H1 (cell line): ENCODE results near the gene CCL25. TPM values are rescaled to one million over a fixed set of nuclear protein-coding genes. Genes with fewer than 3 reads are reported as not detected.

Source experiments
- CTCF ChIA-PET: fragments of 300-600 bp; sonication (Branson Sonifier 250); formaldehyde crosslinking; loops from one replicate; lab custom pipeline; 2021; ENCODE audit not compliant: partially characterized antibody; lab: Charles Lee
- POLR2A ChIA-PET: fragments of 300-600 bp; sonication (Branson Sonifier 250); formaldehyde crosslinking; loops from one replicate; lab custom pipeline; 2021; ENCODE audit warnings: inconsistent platforms; ENCODE audit not compliant: partially characterized antibody; lab: Charles Lee
- DNase-seq, 2 experiments: peaks; one replicate each; pipeline versions ENCODE4 v3.0.0 to v3.0.0-alpha.2; 2010 to 2022; ENCODE audit warnings: low spot score in 2 of 2, low read depth in 1 of 2, mixed read lengths in 1 of 2
- FAIRE-seq: peaks from 2 replicates; lab custom pipeline; 2011; peaks lifted over from hg19 to GRCh38; lab: Jason Lieb, UNC
- H2AFZ ChIP-seq: 2 replicates; pipeline ENCODE4 v1.8.1; 2012; ENCODE audit warnings: low read length, inconsistent platforms
- H2AK5ac ChIP-seq: 2 replicates; pipeline ENCODE4 v1.6.1; 2013; ENCODE audit warnings: low read depth, low read length
- H2BK120ac ChIP-seq: replicated peaks from 2 replicates; pipeline ENCODE3; 2013; ENCODE audit warnings: low read depth, low read length, inconsistent platforms
- H2BK12ac ChIP-seq: 2 replicates; pipeline ENCODE4 v1.6.1; 2013; ENCODE audit warnings: low read depth, low read length
- H2BK15ac ChIP-seq: 2 replicates; pipeline ENCODE4 v1.6.1; 2013; ENCODE audit warnings: low read length
- H2BK20ac ChIP-seq: 2 replicates; pipeline ENCODE4 v1.6.1; 2013; ENCODE audit warnings: low read length
- H2BK5ac ChIP-seq: 2 replicates; pipeline ENCODE4 v1.6.1; 2013; ENCODE audit warnings: low read depth, low read length
- H3K14ac ChIP-seq: 2 replicates; pipeline ENCODE4 v1.6.1; 2013; ENCODE audit warnings: inconsistent platforms; ENCODE audit not compliant: insufficient read length
- H3K18ac ChIP-seq: 2 replicates; pipeline ENCODE4 v1.6.1; 2013; ENCODE audit warnings: low read length; ENCODE audit errors: extremely low read depth
- H3K23ac ChIP-seq: 2 replicates; pipeline ENCODE4 v1.6.1; 2013; ENCODE audit warnings: inconsistent platforms; ENCODE audit not compliant: insufficient read length
- H3K23me2 ChIP-seq: 2 replicates; pipeline ENCODE4 v1.6.1; 2013; ENCODE audit warnings: low read depth, low read length
- H3K27ac ChIP-seq: 2 replicates; pipeline ENCODE4 v1.6.1; 2011; ENCODE audit warnings: low read depth, low read length, inconsistent platforms
- H3K27me3 ChIP-seq, 4 experiments: replicated peaks in 1 of 4; 1 replicate in 1 of 4; 2 replicates in 3 of 4; pipeline versions ENCODE4 v1.6.1 to v1.8.1; 2011 to 2013; ENCODE audit warnings: low read length in 3 of 4, mild to moderate bottlenecking in 3 of 4, inconsistent platforms in 2 of 4, mixed read lengths in 2 of 4, moderate library complexity in 1 of 4; ENCODE audit not compliant: control insufficient read depth in 3 of 4, insufficient read depth in 3 of 4; ENCODE audit errors: extremely low read depth in 1 of 4
- H3K36me3 ChIP-seq, 4 experiments: 2 replicates each; pipeline versions ENCODE4 v1.6.1 to v1.8.1; 2011 to 2013; ENCODE audit warnings: mild to moderate bottlenecking in 4 of 4, low read length in 3 of 4, moderate library complexity in 2 of 4, control low read depth in 1 of 4, inconsistent platforms in 1 of 4; ENCODE audit not compliant: insufficient read depth in 4 of 4, control insufficient read depth in 2 of 4
- H3K4ac ChIP-seq: replicated peaks from 2 replicates; pipeline ENCODE3; 2013; ENCODE audit warnings: low read length, low read depth, mixed read lengths, inconsistent platforms; ENCODE audit not compliant: insufficient read length
- H3K4me1 ChIP-seq, 4 experiments: replicated peaks in 1 of 4; 1 replicate in 1 of 4; 2 replicates in 3 of 4; pipeline versions ENCODE4 v1.6.1 to v1.8.1; 2011 to 2013; ENCODE audit warnings: low read length in 3 of 4, inconsistent platforms in 2 of 4, mixed read lengths in 1 of 4; ENCODE audit not compliant: insufficient read depth in 4 of 4, control insufficient read depth in 3 of 4
- H3K4me2 ChIP-seq, 2 experiments: 2 replicates each; pipeline versions ENCODE4 v1.6.1 to v1.8.1; 2011 to 2013; ENCODE audit warnings: low read depth in 2 of 2, low read length in 2 of 2, control low read depth in 1 of 2, inconsistent platforms in 1 of 2, mild to moderate bottlenecking in 1 of 2; ENCODE audit not compliant: insufficient read depth in 1 of 2
- H3K4me3 ChIP-seq, 4 experiments: fragments of 200-600, 300-600 bp in 1 of 4; sonication (generic), shearing (Covaris generic), sonication (Bioruptor Twin) in 1 of 4; 2 replicates each; pipeline versions ENCODE4 v1.5.1 to v1.8.1; 2011 to 2016; ENCODE audit warnings: low read length in 4 of 4, low read depth in 3 of 4, control low read depth in 2 of 4, inconsistent platforms in 2 of 4, mild to moderate bottlenecking in 2 of 4, mixed read lengths in 1 of 4, moderate library complexity in 1 of 4; ENCODE audit not compliant: insufficient read depth in 2 of 4; ENCODE audit errors: extremely low read depth in 1 of 4
- H3K56ac ChIP-seq: replicated peaks from 2 replicates; pipeline ENCODE3; 2013; ENCODE audit warnings: low read depth, mild to moderate bottlenecking, mixed read lengths, low read length, inconsistent platforms; ENCODE audit not compliant: insufficient read length
- H3K79me1 ChIP-seq: 2 replicates; pipeline ENCODE4 v1.6.1; 2013; ENCODE audit warnings: low read depth, low read length, control low read depth
- H3K79me2 ChIP-seq, 2 experiments: 2 replicates each; pipeline versions ENCODE4 v1.6.1 to v1.8.1; 2012 to 2013; ENCODE audit warnings: low read length in 2 of 2, mild to moderate bottlenecking in 2 of 2, inconsistent platforms in 1 of 2; ENCODE audit not compliant: insufficient read depth in 2 of 2, control insufficient read depth in 1 of 2
- H3K9ac ChIP-seq, 4 experiments: replicated peaks in 1 of 4; 1 replicate in 1 of 4; 2 replicates in 3 of 4; pipeline versions ENCODE4 v1.6.1 to v1.8.1; 2011 to 2013; ENCODE audit warnings: low read depth in 3 of 4, low read length in 3 of 4, control low read depth in 2 of 4, mild to moderate bottlenecking in 2 of 4, moderate library complexity in 2 of 4, inconsistent platforms in 1 of 4; ENCODE audit errors: extremely low read depth in 1 of 4
- H3K9me3 ChIP-seq, 2 experiments: 2 replicates each; pipeline versions ENCODE4 v1.6.1 to v1.8.1; 2012 to 2013; ENCODE audit warnings: mild to moderate bottlenecking in 2 of 2, moderate library complexity in 2 of 2, control low read depth in 1 of 2, inconsistent platforms in 1 of 2, low read depth in 1 of 2, low read length in 1 of 2, mixed read lengths in 1 of 2; ENCODE audit not compliant: insufficient read depth in 2 of 2
- H4K20me1 ChIP-seq, 2 experiments: replicated peaks in 1 of 2; 2 replicates each; pipeline versions ENCODE3 to v1.8.1; 2011 to 2013; ENCODE audit warnings: inconsistent platforms in 2 of 2, low read length in 2 of 2, mild to moderate bottlenecking in 1 of 2; ENCODE audit not compliant: insufficient read depth in 2 of 2, control insufficient read depth in 1 of 2
- H4K5ac ChIP-seq: 2 replicates; pipeline ENCODE4 v1.6.1; 2013; ENCODE audit warnings: low read length, low read depth, mixed read lengths, inconsistent platforms; ENCODE audit not compliant: insufficient read length
- H4K8ac ChIP-seq: 2 replicates; pipeline ENCODE4 v1.8.0; 2013; ENCODE audit warnings: mild to moderate bottlenecking, moderate library complexity, low read length, inconsistent platforms; ENCODE audit not compliant: insufficient read depth; ENCODE audit errors: extremely low read depth
- H4K91ac ChIP-seq: replicated peaks from 2 replicates; pipeline ENCODE3; 2013; ENCODE audit warnings: low read length, mixed read lengths, inconsistent platforms; ENCODE audit not compliant: insufficient read length
- ASH2L ChIP-seq: fragments of 200-600, 300-600 bp; sonication (generic); IDR thresholded peaks from one replicate; pipeline ENCODE4 v1.7.1; 2017; ENCODE audit warnings: low read length
- POLR2AphosphoS5 ChIP-seq: IDR thresholded peaks from 2 replicates; pipeline ENCODE4 v1.6.1; 2011; ENCODE audit warnings: low read depth, low read length
- POU5F1 ChIP-seq: IDR thresholded peaks from 2 replicates; pipeline ENCODE4 v1.6.1; 2011; ENCODE audit warnings: low read depth, mild to moderate bottlenecking, low read length, moderate library complexity
- WGBS, 2 experiments: shearing (Covaris generic) in 1 of 2; methylation state at CpG; one replicate each; pipeline versions ENCODE4 v1.1.6 to v1.1.7; 2013 to 2015; ENCODE audit warnings: low lambda C conversion rate in 2 of 2, mixed read lengths in 2 of 2, inconsistent platforms in 1 of 2, low coverage in 1 of 2, missing lambda C conversion rate in 1 of 2; ENCODE audit not compliant: insufficient replicate concordance in 2 of 2, insufficient coverage in 1 of 2, insufficient read length in 1 of 2; ENCODE audit errors: extremely low coverage in 1 of 2, missing lambda C conversion rate in 1 of 2; 5-methylcytosine and 5-hydroxymethylcytosine counted together
- polyA plus RNA-seq, 7 experiments: library from polyadenylated mRNA; depleted of rRNA in 3 of 7; stranded (reverse) in 5 of 7; unstranded in 2 of 7; fragments of >200 nt in 5 of 7; fragments of 200-250 nt in 2 of 7; gene quantifications; 1 replicate in 5 of 7; 2 replicates in 1 of 7; 4 replicates in 1 of 7; pipeline versions ENCODE4 v1.2.1 to v1.2.3, GENCODE V29; 2011 to 2013; ENCODE audit warnings: missing spikeins in 2 of 7, mixed read lengths in 2 of 7
- total RNA-seq: library from RNA; stranded (reverse); fragmentation: NEBNext Ultra II Directional; extraction: Animal tissue kit (Norgen Biotek cat#: 25700); gene quantifications from 2 replicates; pipeline ENCODE4 v1.2.1, GENCODE V29; 2021

CCL25 gene
- total and polyA plus RNA-seq, 2 of the 8 experiments (the other 6 are each of a cell fraction or from before 2014, with no cell fraction given) = 0.59 TPM; not detected in 1

- Histone ChIP-seq H3K9ac (no peak overlapping the region), H3K27ac (no peak overlapping the region), H2BK120ac (no peak overlapping the region), H2BK20ac (no peak overlapping the region), H3K23ac (no peak overlapping the region), H3K36me3 (no peaks in the 10 kb centered on the region), H3K27me3 (no peaks in the 10 kb centered on the region), H3K18ac (no peak overlapping the region), H2BK5ac (no peak overlapping the region), H4K5ac (no peak overlapping the region), H2BK15ac (no peak overlapping the region), H3K4me3 (no peak overlapping the region), H4K20me1 (no peaks in the 10 kb centered on the region), H4K91ac (no peak overlapping the region), H3K23me2 (no peaks in the 10 kb centered on the region), H3K4me1 (no peaks in the 10 kb centered on the region; a peak in 1 of 7 replicates), H3K14ac (no peak overlapping the region), H4K8ac (no peak overlapping the region), H3K56ac (no peak overlapping the region), H3K79me1 (no peaks in the 10 kb centered on the region), H3K4me2 (no peak overlapping the region), H3K4ac (no peak overlapping the region), H3K79me2 (no peaks in the 10 kb centered on the region), H2AFZ (no peak overlapping the region), H2BK12ac (0 out of 2 replicates have a peak overlapping the region, but pooled peaks have one; percentile 33), H2AK5ac (no peak overlapping the region), H3K9me3 (no peaks in the 10 kb centered on the region)
- DNase-seq (no peak), FAIRE-seq (no peak)
- WGBS, 2 experiments = 91% methylated on average over 13 of the region's 13 CpGs; no CpG with 5 or more reads in 1 of the 2 experiments
- POLR2A ChIA-PET = interaction anchor here (1.7 kb wide), 1 partner anchor 118 kb away, joined by 3 read pairs; no protein-coding TSS in a partner anchor
- CTCF ChIA-PET = interaction anchor here (1.1 kb wide), 1 partner anchor 30 kb away, joined by 3 read pairs; the partner anchor contains the start of gene CCL25
- TF ChIP-seq POU5F1 = no peak
- no peak for TF ChIP-seq ASH2L
- no peak for TF ChIP-seq POLR2AphosphoS5
Observed at GRCh38 chr19:8022275-8022674, 30.3 kb upstream of the CCL25 start.
